Upper lobe of left lung (tissue), 6 donors: ENCODE results near the gene TBCD. TPM values are rescaled to one million over a fixed set of nuclear protein-coding genes. Genes with fewer than 3 reads are reported as not detected.

Experiments
- ATAC-seq, 2 donors: fragments of 200-7000 bp; cut with Tn5 transposase; one replicate each; pipeline ENCODE4 v1.9.1; 2022; ENCODE audit warnings: mild to moderate bottlenecking in 2 of 2, moderate library complexity in 2 of 2; ENCODE audit not compliant: low FRiP score in 2 of 2
- DNase-seq, 2 donors: peaks; one replicate each; pipeline ENCODE4 v3.0.0-alpha.2; 2019 to 2020
- H3K27ac ChIP-seq, 4 donors: fragments of 200-600 bp; sonication (generic); one replicate each; pipeline ENCODE4 v1.5.1; 2016 to 2019
- H3K27me3 ChIP-seq, 4 donors: fragments of 200-600 bp; sonication (generic); one replicate each; pipeline ENCODE4 v1.5.1; 2017 to 2019
- H3K36me3 ChIP-seq, 4 donors: fragments of 200-600 bp; sonication (generic); one replicate each; pipeline ENCODE4 v1.5.1; 2016 to 2019
- H3K4me1 ChIP-seq, 4 donors: fragments of 200-600 bp; sonication (generic); one replicate each; pipeline ENCODE4 v1.5.1; 2018 to 2019
- H3K4me3 ChIP-seq, 4 donors: fragments of 200-600 bp; sonication (generic); one replicate each; pipeline ENCODE4 v1.5.1; 2017 to 2019; ENCODE audit warnings: mild to moderate bottlenecking in 2 of 4, moderate library complexity in 1 of 4
- H3K9me3 ChIP-seq, 4 donors: fragments of 200-600 bp; sonication (generic); one replicate each; pipeline ENCODE4 v1.5.1; 2018 to 2019
- CTCF ChIP-seq, 6 experiments: fragments of 450-650 bp in 4 of 6; fragments of 200-600 bp in 2 of 6; sonication (generic) in 2 of 6; IDR thresholded peaks; one replicate each; pipeline ENCODE4 v1.5.1; 2016 to 2019; ENCODE audit warnings: antibody characterized with exemption in 6 of 6
- EP300 ChIP-seq, 4 donors: sonication (generic); formaldehyde crosslinking; IDR thresholded peaks; one replicate each; pipeline ENCODE4 v1.5.1; 2017; ENCODE audit warnings: antibody characterized with exemption in 4 of 4, control low read depth in 2 of 4
- POLR2A ChIP-seq, 4 donors: fragments of 450-650 bp; IDR thresholded peaks; one replicate each; pipeline ENCODE4 v1.5.1; 2016 to 2017; ENCODE audit warnings: antibody characterized with exemption in 4 of 4, mild to moderate bottlenecking in 2 of 4
- POLR2AphosphoS5 ChIP-seq, 2 donors: sonication (generic); formaldehyde crosslinking; IDR thresholded peaks; one replicate each; pipeline ENCODE4 v1.5.1; 2017; ENCODE audit warnings: antibody characterized with exemption in 2 of 2
- WGBS, 2 donors: methylation state at CpG; one replicate each; pipeline ENCODE4 v1.1.5; 2017 to 2018; 5-methylcytosine and 5-hydroxymethylcytosine counted together
- total RNA-seq, 6 donors: library from RNA; depleted of rRNA in 4 of 6; stranded (reverse); fragments of >200 nt in 4 of 6; gene quantifications; one replicate each; pipeline versions ENCODE4 v1.1.0 to v1.2.1, GENCODE V29; 2016 to 2021
- donor health status: DM: no; HTN: no; CAD: no; lungs with moderate emphysema.
- donor health status: DM: no; HTN: yes; CAD: no; lungs with severe emphysema.

TBCD gene
- total RNA-seq, 6 donors from 2014 or later: 71.3 to 262 (median 104) TPM

DNA sequence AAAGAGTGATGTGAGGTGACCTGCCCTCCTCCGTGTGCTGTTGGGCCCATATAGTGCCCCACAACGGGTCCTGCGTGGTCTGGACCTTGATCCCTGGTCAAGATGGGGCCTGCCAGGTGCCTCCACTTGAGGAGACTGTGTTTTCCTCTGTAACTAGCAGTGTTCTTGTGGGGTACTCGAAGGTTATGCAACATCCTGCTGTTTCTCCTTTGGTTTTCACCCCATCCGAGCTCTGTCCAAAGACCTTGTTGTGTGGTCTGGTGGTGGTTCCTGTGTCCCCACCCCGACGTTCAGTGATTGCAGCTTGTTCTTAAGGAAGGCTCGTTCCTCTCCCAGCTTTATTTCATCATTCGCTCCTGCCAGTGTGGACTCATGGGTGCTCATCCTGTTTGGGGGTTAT lies 126.7 kb downstream of the TBCD start:
- DNase-seq (peak in 1 of 2 donors; percentile 82), ATAC-seq (no peak)
- H3K4me3 ChIP-seq: no peak overlapping the region
- H3K27ac ChIP-seq: peak overlapping the region; percentile 20 to 90 (median 81)
- H3K9me3 ChIP-seq: no peaks in the 10 kb centered on the region
- H3K27me3 ChIP-seq: no peaks in the 10 kb centered on the region
- no peaks in the 10 kb centered on the region for H3K36me3 ChIP-seq
- WGBS, 2 donors: 30 to 37% methylated on average over 9 of the region's 9 CpGs
- no peak for TF ChIP-seq CTCF (IDR thresholded peaks at IDR 0.05)
- TF ChIP-seq EP300 (IDR thresholded peaks at IDR 0.05): peak in 1 of 4 donors; percentile 12
- TF ChIP-seq POLR2AphosphoS5 (IDR thresholded peaks at IDR 0.05): peak in 1 of 2 donors; percentile 63
- peak in 1 of 4 donors; percentile 48 for TF ChIP-seq POLR2A (IDR thresholded peaks at IDR 0.05)
- H3K4me1 ChIP-seq: peaks cover 43 to 88% (median 82%) of the 10 kb centered on the region in 4 donors

DNA sequence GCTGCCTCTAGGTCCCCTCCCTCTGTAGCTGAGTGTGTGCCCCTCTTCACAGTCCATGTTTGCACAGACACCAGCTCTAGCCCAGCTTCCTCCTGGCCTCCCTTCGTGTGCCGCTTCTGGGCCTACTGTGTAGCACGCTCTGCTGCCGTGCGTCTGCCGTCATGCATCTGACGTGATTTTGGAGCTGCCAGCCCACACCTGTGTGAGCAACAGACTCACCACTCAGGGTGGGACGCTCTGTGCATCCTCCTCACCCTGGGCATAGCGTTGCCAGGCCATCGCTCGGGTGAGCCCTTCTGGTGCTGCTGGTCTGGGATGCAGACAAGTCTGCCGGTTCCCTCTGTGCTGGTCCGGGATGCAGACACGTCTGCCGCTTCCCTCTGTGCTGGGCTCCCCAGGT lies 127.4 kb downstream of the TBCD start:
- Histone ChIP-seq H3K27ac (peak overlapping the region in 2 of 4 donors; percentile 80 to 90), H3K36me3 (no peaks in the 10 kb centered on the region), H3K9me3 (no peaks in the 10 kb centered on the region), H3K27me3 (no peaks in the 10 kb centered on the region), H3K4me1 (peaks cover 43 to 95% (median 87%) of the 10 kb centered on the region in 4 donors), H3K4me3 (no peak overlapping the region)
- no peak for TF ChIP-seq POLR2A (IDR thresholded peaks at IDR 0.05)
- ATAC-seq (no peak), DNase-seq (no peak)
- 96 to 98% methylated on average over 14 to 15 of the region's 15 CpGs for WGBS, 2 donors

DNA sequence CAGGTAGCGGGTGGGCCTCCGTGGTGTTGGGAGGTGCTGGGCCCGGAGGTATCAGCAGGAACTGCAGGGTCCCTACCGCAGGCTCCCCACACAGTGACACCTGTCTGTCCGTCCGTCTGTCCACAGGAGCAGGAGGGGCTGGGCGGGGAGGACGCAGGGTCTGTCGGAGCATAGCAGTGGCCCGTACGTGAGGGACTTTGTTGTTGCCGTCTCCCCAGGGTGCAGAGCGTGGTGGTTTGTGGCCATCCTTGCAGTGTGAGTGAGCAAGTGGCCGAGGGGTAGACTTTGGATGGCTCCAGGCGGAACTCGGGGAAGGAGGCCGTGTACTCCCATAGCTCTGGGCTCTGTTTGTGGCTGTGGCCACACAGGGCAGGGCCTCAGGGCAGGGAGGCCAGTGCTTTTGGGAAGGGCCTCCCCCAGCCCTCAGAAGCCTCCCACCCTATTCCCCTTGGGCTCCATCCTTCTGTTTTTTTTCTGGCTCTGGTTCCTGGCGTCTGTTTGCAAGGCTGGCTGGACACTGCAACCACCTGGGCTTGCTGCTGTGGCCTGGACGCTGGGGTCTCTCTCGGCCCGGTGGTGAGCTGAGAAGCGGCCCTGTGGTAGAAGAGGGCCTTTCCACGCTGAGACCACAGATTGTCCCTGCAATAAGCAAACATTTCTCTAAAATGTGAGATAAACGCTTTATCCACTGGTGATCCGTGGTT lies 128.9 kb downstream of the TBCD start:
- H3K36me3 ChIP-seq: no peaks in the 10 kb centered on the region
- WGBS, 2 donors: 92 to 94% methylated on average over 25 of the region's 25 CpGs
- ATAC-seq (no peak), DNase-seq (no peak)
- peak overlapping the region in 3 of 4 donors; percentile 69 to 89 (median 80) for H3K27ac ChIP-seq
- no peak for TF ChIP-seq POLR2AphosphoS5 (IDR thresholded peaks at IDR 0.05)
- no peak for TF ChIP-seq CTCF (IDR thresholded peaks at IDR 0.05)
- no peak for TF ChIP-seq POLR2A (IDR thresholded peaks at IDR 0.05)
- no peak for TF ChIP-seq EP300 (IDR thresholded peaks at IDR 0.05)
- H3K27me3 ChIP-seq: no peaks in the 10 kb centered on the region
- no peaks in the 10 kb centered on the region for H3K9me3 ChIP-seq
- no peak overlapping the region for H3K4me3 ChIP-seq
- peaks cover 44 to 94% (median 84%) of the 10 kb centered on the region in 4 donors for H3K4me1 ChIP-seq

DNA sequence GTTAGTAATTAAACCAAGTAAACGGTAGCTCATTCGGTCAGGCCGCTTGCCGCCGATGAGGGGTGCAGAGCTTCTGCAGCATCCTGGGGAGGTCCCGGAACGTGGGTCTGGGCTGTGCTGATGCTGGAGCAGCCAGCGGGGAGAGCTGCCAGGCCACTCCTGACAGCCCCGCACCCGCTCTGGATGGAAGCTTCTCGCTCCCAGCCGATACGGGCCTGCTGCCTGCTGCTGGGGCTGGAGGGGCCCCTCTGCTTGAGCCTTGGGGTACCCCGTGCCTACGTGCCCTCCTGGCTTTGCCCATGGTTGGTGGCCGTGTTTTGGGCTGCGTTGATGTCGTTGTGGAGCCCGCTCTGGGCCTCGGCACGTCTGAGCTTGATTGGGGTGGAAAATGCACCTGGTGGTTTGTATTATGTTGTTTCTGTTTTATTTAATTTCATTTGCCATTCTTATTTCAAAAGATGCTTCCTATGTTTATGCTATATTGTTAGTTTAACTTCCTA lies 129.5 kb downstream of the TBCD start:
- 79 to 92% methylated on average over 16 to 17 of the region's 21 CpGs for WGBS, 2 donors

More for the DNA sequence above, 129.5 kb downstream of the TBCD start:
- no peaks in the 10 kb centered on the region for H3K9me3 ChIP-seq
- H3K4me3 ChIP-seq: no peak overlapping the region
- ATAC-seq (no peak), DNase-seq (peak in 1 of 2 donors; percentile 81)
- H3K36me3 ChIP-seq: no peaks in the 10 kb centered on the region
- TF ChIP-seq POLR2AphosphoS5 (IDR thresholded peaks at IDR 0.05) (no peak), EP300 (IDR thresholded peaks at IDR 0.05) (no peak), CTCF (IDR thresholded peaks at IDR 0.05) (no peak), POLR2A (IDR thresholded peaks at IDR 0.05) (no peak)
- H3K4me1 ChIP-seq: peaks cover 44 to 94% (median 84%) of the 10 kb centered on the region in 4 donors
- H3K27ac ChIP-seq: peak overlapping the region; percentile 58 to 89 (median 74)
- H3K27me3 ChIP-seq: no peaks in the 10 kb centered on the region
